Measurements from ENCODE around the gene TESK2.

GRCh38 chr1:45477646-45478045, 13.3 kb downstream of the TESK2 start:
- TF ChIP-seq KLF13 (CRISPR knock-in tag; IDR thresholded peaks at IDR 0.05) (no peak), ZNF558 (CRISPR knock-in tag; IDR thresholded peaks at IDR 0.05; ENCODE audit: borderline replicate concordance) (no peak), CTCF (CRISPR knock-in tag; IDR thresholded peaks at IDR 0.05) (no peak), CREB1 (IDR thresholded peaks at IDR 0.05) (no peak), CREB1 (CRISPR knock-in tag; IDR thresholded peaks at IDR 0.05) (no peak), SIN3A (IDR thresholded peaks at IDR 0.05; ENCODE audit: borderline replicate concordance, low read depth, low read length) (no peak), ZNF282 (IDR thresholded peaks at IDR 0.05; ENCODE audit: partially characterized antibody) (no peak), ZSCAN30 (CRISPR knock-in tag; IDR thresholded peaks at IDR 0.05) (no peak), ADNP (CRISPR knock-in tag; IDR thresholded peaks at IDR 0.05) (no peak), KAT8 (CRISPR knock-in tag; IDR thresholded peaks at IDR 0.05) (no peak)
